Measurements from ENCODE around the gene RPS2.

RPS2 gene

GRCh38 chr16:1999866-2000514 is 35.4 kb upstream of the RPS2 start:
- TF ChIP-seq Cebpa-rat (IDR thresholded peaks at IDR 0.05): no peak
- Histone ChIP-seq H3K9me3 (no peaks in the 10 kb centered on the region), H4K20me1 (peaks cover 70% of the 10 kb centered on the region), H3K4me1 (peaks cover 18% of the 10 kb centered on the region), H3K27ac (no peak overlapping the region), H3K4me2 (no peak overlapping the region), H3K9ac (no peak overlapping the region), H3K27me3 (no peaks in the 10 kb centered on the region), H3K36me3 (peaks cover 94% of the 10 kb centered on the region), H3K4me3 (no peak overlapping the region)

- no peak overlapping the region for H3K4me3 ChIP-seq
- no peak overlapping the region for H3K27ac ChIP-seq
- peaks cover 86% of the 10 kb centered on the region for H3K36me3 ChIP-seq
- H3K27me3 ChIP-seq: no peaks in the 10 kb centered on the region
- no peak overlapping the region for H3K4me2 ChIP-seq
- TF ChIP-seq Cebpa-rat (IDR thresholded peaks at IDR 0.05): no peak
- H4K20me1 ChIP-seq: peaks cover 61% of the 10 kb centered on the region
- no peaks in the 10 kb centered on the region for H3K9me3 ChIP-seq
- no peak overlapping the region for H3K9ac ChIP-seq
- H3K4me1 ChIP-seq: peaks cover 14% of the 10 kb centered on the region
Observed at GRCh38 chr16:1998852-1999801, 34.5 kb upstream of the RPS2 start.

- H3K27ac ChIP-seq: no peak overlapping the region
- no peak for TF ChIP-seq Cebpa-rat (IDR thresholded peaks at IDR 0.05)
Observed at GRCh38 chr16:1998360-1998835, 33.8 kb upstream of the RPS2 start.

GRCh38 chr16:1997494-1998359 is 33.1 kb upstream of the RPS2 start:
- Histone ChIP-seq H3K4me3 (no peak overlapping the region), H3K4me1 (peaks cover 18% of the 10 kb centered on the region), H3K27ac (no peak overlapping the region), H3K36me3 (peaks cover 76% of the 10 kb centered on the region), H3K27me3 (peaks cover 6% of the 10 kb centered on the region; the same call in 1 of the 2 replicates), H3K9ac (no peak overlapping the region), H3K4me2 (no peak overlapping the region), H3K9me3 (no peaks in the 10 kb centered on the region), H4K20me1 (peaks cover 47% of the 10 kb centered on the region)
- TF ChIP-seq Cebpa-rat (IDR thresholded peaks at IDR 0.05): no peak

More at GRCh38 chr16:1998360-1998835, 33.8 kb upstream of the RPS2 start:
- H3K4me3 ChIP-seq: no peak overlapping the region
- peaks cover 83% of the 10 kb centered on the region for H3K36me3 ChIP-seq
- no peak overlapping the region for H3K4me2 ChIP-seq
- no peaks in the 10 kb centered on the region for H3K27me3 ChIP-seq
- peaks cover 14% of the 10 kb centered on the region for H3K4me1 ChIP-seq
- no peaks in the 10 kb centered on the region for H3K9me3 ChIP-seq
- peaks cover 54% of the 10 kb centered on the region for H4K20me1 ChIP-seq
- no peak overlapping the region for H3K9ac ChIP-seq

GRCh38 chr16:1993731-1994131 is 29.1 kb upstream of the RPS2 start:
- H3K9ac ChIP-seq: 0 out of 2 replicates have a peak overlapping the region, but pooled peaks have one; percentile 41
- peaks cover 25% of the 10 kb centered on the region for H4K20me1 ChIP-seq
- H3K4me2 ChIP-seq: peak overlapping the region; percentile 32

GRCh38 chr16:1992704-1993317 is 28.2 kb upstream of the RPS2 start:
- Histone ChIP-seq H3K4me2 (peak overlapping the region; percentile 32), H3K9ac (no peak overlapping the region), H4K20me1 (peaks cover 23% of the 10 kb centered on the region), H3K9me3 (no peaks in the 10 kb centered on the region), H3K36me3 (peaks cover 27% of the 10 kb centered on the region), H3K27me3 (peaks cover 52% of the 10 kb centered on the region), H3K4me3 (no peak overlapping the region), H3K4me1 (peaks cover 40% of the 10 kb centered on the region), H3K27ac (no peak overlapping the region)
- TF ChIP-seq Cebpa-rat (IDR thresholded peaks at IDR 0.05): no peak

More at GRCh38 chr16:1993731-1994131, 29.1 kb upstream of the RPS2 start:
- no peaks in the 10 kb centered on the region for H3K9me3 ChIP-seq
- peaks cover 36% of the 10 kb centered on the region for H3K36me3 ChIP-seq
- H3K4me3 ChIP-seq: no peak overlapping the region
- TF ChIP-seq Cebpa-rat (IDR thresholded peaks at IDR 0.05): no peak
- peaks cover 43% of the 10 kb centered on the region for H3K27me3 ChIP-seq
- H3K27ac ChIP-seq: no peak overlapping the region
- H3K4me1 ChIP-seq: peaks cover 40% of the 10 kb centered on the region

- no peak for TF ChIP-seq Cebpa-rat (IDR thresholded peaks at IDR 0.05)
- Histone ChIP-seq H3K4me2 (peak overlapping the region; percentile 75), H3K4me3 (peak overlapping the region; percentile 56)
Observed at GRCh38 chr16:1991948-1992703, 27.5 kb upstream of the RPS2 start.

GRCh38 chr16:1991588-1991947 is 26.9 kb upstream of the RPS2 start:
- Histone ChIP-seq H3K9ac (no peak overlapping the region), H3K9me3 (no peaks in the 10 kb centered on the region), H3K4me2 (peak overlapping the region; percentile 75), H4K20me1 (peaks cover 20% of the 10 kb centered on the region), H3K4me1 (peaks cover 40% of the 10 kb centered on the region), H3K36me3 (peaks cover 23% of the 10 kb centered on the region), H3K27ac (no peak overlapping the region), H3K27me3 (peaks cover 52% of the 10 kb centered on the region), H3K4me3 (peak overlapping the region; percentile 56)
- no peak for TF ChIP-seq Cebpa-rat (IDR thresholded peaks at IDR 0.05)

More at GRCh38 chr16:1991948-1992703, 27.5 kb upstream of the RPS2 start:
- no peaks in the 10 kb centered on the region for H3K9me3 ChIP-seq
- peaks cover 21% of the 10 kb centered on the region for H4K20me1 ChIP-seq
- H3K9ac ChIP-seq: no peak overlapping the region
- peaks cover 40% of the 10 kb centered on the region for H3K4me1 ChIP-seq
- H3K36me3 ChIP-seq: peaks cover 23% of the 10 kb centered on the region
- H3K27me3 ChIP-seq: peaks cover 52% of the 10 kb centered on the region
- no peak overlapping the region for H3K27ac ChIP-seq
